GM10248 (cell line): Measurements from ENCODE around the gene SPSB3.

Source experiments
- CTCF ChIA-PET: fragments of 300-600 bp; sonication (Branson Sonifier 250); formaldehyde crosslinking; extraction: SDS; loops from one replicate; lab custom pipeline; 2021; ENCODE audit warnings: antibody characterized with exemption; lab: Yijun Ruan, JAX
- POLR2A ChIA-PET: fragments of 350-650 bp; sonication (Branson Sonifier 250); formaldehyde crosslinking; extraction: SDS; loops from one replicate; lab custom pipeline; 2020; ENCODE audit warnings: antibody characterized with exemption; lab: Yijun Ruan, JAX
- DNase-seq: peaks from one replicate; pipeline ENCODE4 v3.0.0; 2012; ENCODE audit errors: extremely low spot score
- TF ChIP-seq, protein P1 (sequence below): IDR thresholded peaks from 2 replicates; pipeline ENCODE4 v1.5.1; 2012; ENCODE audit warnings: mild to moderate bottlenecking, low read depth; ENCODE audit errors: extremely low read depth, missing control alignments, control extremely low read depth

Gene SPSB3

DNA sequence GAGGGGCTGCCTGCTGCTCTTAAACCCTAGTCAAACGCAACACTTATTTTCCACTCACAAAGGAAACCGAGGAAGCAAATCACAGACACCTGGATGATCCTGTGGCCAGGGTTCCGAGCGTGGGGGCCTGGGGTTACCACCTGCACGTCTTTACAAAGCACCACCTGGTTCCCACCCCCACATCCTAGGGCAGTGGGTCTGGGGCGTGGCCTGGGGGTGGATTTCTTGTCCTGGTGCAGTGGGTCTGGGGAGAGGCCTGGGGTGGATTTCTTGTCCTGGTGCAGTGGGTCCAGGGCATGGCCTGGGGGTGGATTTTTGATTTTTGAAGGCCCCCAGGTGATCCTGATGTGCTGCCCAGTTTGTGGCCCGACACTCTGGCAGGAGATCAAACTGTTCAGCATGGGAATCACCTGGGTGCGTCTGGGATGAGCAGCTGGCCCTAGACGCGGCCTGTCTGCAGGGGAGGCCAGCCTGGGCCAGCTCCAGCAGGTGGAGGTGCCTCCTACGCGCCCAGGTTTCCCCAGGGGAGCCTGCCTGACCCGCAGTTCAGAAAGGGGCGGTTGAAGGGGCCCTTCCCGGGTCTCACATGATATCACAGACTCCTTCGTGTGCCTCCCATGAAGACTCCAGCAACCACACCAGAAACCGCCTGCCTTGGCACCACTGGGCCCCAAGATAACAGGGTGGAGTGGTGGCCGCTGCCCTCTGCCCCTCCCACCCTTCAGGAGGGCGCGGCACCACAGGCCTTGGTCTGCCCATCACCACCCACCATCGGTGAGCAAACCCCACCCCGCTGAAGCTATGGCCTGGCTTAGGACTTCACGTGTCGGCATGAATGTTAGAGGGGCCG, 38.0 kb upstream of the SPSB3 start:
- TF ChIP-seq, protein P1, sequence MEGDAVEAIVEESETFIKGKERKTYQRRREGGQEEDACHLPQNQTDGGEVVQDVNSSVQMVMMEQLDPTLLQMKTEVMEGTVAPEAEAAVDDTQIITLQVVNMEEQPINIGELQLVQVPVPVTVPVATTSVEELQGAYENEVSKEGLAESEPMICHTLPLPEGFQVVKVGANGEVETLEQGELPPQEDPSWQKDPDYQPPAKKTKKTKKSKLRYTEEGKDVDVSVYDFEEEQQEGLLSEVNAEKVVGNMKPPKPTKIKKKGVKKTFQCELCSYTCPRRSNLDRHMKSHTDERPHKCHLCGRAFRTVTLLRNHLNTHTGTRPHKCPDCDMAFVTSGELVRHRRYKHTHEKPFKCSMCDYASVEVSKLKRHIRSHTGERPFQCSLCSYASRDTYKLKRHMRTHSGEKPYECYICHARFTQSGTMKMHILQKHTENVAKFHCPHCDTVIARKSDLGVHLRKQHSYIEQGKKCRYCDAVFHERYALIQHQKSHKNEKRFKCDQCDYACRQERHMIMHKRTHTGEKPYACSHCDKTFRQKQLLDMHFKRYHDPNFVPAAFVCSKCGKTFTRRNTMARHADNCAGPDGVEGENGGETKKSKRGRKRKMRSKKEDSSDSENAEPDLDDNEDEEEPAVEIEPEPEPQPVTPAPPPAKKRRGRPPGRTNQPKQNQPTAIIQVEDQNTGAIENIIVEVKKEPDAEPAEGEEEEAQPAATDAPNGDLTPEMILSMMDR, result no peak
- POLR2A ChIA-PET, result no interaction called here
- no peak for DNase-seq
- CTCF ChIA-PET, result interaction anchor here (1.2 kb wide), 1 partner anchor 10 kb away, joined by 4 read pairs; no protein-coding TSS in a partner anchor

DNA sequence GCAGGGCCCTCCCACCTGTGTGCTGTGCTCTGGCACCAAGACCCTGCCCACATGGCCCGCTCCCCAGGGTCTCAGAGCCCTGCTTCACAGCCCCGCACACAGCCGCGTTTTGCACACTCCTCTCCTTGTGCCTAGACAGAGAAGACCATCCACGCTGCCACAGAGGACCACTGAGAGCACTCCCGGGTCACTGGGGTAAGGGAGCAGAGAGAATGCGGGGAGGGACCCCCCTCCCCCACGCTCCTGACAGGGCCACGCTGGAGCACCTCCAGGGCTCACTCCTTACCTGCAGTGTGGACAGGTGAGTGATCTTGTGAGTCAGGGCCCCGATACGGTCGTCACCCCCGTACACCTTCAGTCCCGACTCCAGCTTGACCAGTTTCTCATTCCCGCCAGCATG, 37.2 kb upstream of the SPSB3 start:
- CTCF ChIA-PET, result interaction anchor here (1.2 kb wide), 1 partner anchor 9 kb away, joined by 4 read pairs; no protein-coding TSS in a partner anchor
- no peak for DNase-seq
- POLR2A ChIA-PET, result no interaction called here
- TF ChIP-seq, protein P1, result no peak

DNA sequence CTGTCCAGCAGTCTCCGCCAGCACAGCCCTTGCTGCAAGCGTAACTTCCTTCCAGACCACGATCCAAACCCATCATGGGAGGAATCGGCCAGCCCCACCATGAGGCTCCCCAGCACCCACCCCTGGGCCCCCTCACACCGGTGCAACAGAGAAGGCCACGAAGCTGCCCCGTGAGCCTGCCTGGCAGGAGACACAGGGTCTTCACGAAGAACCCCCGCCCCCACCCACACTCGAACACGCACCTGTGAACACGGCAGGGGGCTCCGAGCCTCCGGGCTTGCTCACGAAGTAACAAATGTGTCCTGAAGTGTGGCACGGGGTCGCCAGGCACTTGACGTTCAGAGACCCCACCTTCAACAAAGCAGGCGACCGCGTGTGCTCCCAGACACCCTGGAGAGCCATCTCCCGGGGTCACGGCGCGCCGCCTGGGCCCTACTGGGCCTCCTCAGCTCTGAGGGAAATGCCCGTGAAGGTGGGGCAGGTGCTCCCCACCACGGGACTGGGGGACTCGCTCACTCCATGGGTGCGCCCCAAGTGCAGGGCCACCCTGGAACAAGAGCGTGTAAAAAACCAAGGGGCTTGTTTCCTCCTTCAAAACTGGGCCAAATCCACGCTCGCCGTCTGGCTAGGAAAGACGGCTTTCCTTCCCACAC, 36.6 kb upstream of the SPSB3 start:
- TF ChIP-seq, protein P1, result no peak
- POLR2A ChIA-PET, result no interaction called here
- DNase-seq, result no peak
- CTCF ChIA-PET, result no interaction called here

DNA sequence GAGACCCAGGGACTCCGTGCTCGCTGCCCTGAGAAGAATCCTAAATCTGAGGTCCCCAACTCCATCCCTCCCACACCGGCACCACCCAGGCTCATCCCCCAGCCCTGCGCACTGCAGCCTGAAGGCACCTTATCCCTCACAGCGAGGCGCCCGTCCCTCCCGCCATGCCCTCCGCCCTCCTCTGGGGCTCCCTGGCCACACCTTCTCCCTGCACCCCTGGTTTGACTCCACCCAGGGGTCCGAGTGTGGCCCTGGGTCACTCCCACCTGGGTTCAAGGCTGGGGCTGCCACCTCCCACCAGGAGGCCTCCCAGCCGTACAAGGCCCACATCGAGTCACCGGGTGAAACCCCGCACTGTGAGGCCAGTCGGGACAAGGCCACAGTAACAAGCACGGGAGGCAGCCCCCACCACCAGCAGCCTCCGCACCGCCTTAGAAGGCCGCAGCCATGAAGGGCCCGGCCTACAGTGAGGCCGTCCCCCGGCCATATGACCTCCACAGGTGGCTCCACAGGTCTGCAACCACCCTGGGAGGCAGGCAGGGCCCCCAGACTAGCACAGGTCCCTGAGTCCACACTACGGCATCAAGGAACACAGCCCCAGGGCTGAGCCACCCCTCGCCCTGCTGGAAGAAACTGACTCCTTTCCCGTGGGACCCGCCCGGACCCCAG, 36.0 kb upstream of the SPSB3 start:
- POLR2A ChIA-PET, result no interaction called here
- no peak for DNase-seq
- TF ChIP-seq, protein P1, result no peak
- CTCF ChIA-PET, result no interaction called here

DNA sequence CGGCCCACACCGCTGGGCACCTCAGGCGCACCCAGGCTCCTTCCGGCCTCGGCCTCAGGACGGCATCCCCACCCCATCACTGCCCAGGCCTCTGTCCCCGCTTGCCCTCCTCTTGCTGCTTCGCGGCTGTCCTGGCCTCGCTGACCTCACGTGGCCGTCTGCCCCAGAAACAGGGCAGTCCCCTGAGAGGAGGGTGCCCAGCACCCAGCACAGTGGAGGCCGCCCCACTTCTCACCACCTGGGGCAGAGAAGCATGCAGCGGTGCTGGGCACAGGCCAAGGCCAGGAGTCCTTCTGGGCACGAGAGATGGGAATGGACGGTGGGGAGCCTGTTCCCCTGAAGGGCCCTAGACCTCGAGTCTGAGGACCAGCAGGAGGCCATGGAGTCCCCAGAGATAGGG, 35.3 kb upstream of the SPSB3 start:
- TF ChIP-seq, protein P1, result no peak
- ChIA-PET POLR2A (no interaction called here), CTCF (no interaction called here)
- DNase-seq, result no peak

DNA sequence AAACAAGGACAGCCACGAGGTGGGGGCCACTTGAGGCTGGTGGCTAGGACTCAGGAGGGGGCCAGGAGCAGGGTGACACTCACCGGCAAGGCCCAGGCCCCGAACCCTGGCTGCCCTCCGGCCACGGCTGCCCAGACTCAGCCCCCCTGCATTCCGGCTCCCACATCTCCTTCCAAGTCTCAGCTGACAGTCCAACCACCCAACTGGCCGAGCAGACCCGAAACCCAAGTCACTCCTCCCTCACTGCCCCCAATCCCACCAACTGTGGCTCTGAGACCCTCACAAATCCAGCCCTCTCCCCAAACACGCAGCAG, 34.9 kb upstream of the SPSB3 start:
- ChIA-PET POLR2A (interaction anchor here (0.6 kb wide), 1 partner anchor 32 kb away, joined by 3 read pairs; no protein-coding TSS in a partner anchor), CTCF (no interaction called here)
- TF ChIP-seq, protein P1, result no peak
- no peak for DNase-seq
